AG04449 (cell line): Measurements from ENCODE around the gene ZFP64.

Experiments
- CTCF ChIA-PET: fragments of 350-600 bp; formaldehyde crosslinking; extraction: SDS; loops from one replicate; lab custom pipeline; 2021; ENCODE audit warnings: antibody characterized with exemption; lab: Yijun Ruan, JAX
- POLR2A ChIA-PET: fragments of 400-600, 350-600 bp; formaldehyde crosslinking; extraction: SDS; loops from one replicate; lab custom pipeline; 2020; ENCODE audit warnings: antibody characterized with exemption, inconsistent platforms; lab: Yijun Ruan, JAX
- DNase-seq: peaks from one replicate; pipeline ENCODE4 v3.0.0-alpha.2; 2010; ENCODE audit warnings: low read depth, low spot score
- H3K4me3 ChIP-seq: 2 replicates; pipeline ENCODE4 v1.5.1; 2011; ENCODE audit warnings: low read depth, mild to moderate bottlenecking, control low read depth, low read length
- TF ChIP-seq, protein P1 (sequence below): IDR thresholded peaks from one replicate; pipeline ENCODE4 v1.5.1; 2011; ENCODE audit warnings: mild to moderate bottlenecking, moderate library complexity, low read length, control low read depth, inconsistent platforms; ENCODE audit not compliant: insufficient read depth; ENCODE audit errors: missing control alignments

Gene ZFP64

DNA sequence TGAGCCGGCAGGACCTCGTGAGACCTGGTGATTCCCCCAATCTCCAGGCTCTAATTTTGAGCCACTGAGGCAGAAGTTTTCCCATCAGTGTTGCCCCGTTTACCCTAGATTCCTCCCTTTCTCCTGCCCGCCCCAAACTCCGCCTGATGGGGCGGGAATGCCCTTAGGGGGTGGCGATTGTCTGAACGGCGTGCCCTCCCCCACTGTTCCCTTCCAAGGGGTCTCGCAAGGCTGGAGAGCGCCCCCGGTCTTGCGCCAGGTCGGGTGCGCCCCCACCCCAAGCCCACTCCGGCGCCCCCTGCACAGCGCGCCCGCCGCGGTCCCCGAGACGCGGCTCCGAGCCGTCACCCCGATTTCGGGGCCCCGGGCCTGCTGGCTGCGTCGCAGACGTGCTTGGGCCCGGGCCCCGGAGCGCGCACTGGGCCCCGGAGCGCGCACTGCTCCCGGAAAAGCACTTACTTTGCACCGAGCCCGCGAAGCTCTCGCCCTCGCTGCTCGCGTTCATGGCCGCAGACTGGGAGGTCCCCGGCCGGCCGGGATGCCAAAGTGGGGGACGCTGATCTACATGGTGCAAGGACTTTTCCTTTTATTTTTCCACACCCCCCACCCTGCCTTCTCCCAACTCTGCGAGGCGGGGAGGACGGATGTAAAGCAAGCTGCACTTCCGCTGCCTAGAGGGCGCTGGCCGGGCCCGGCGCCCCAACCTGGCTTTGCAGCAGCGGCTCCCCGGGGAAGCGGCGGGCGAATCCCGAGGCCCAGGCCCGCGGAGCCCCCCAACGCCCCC, at the start of gene ZFP64:
Gene ZFP64 (minus strand): TSS at position 648 of the 784 bp plus-strand sequence. CDS start 143 bp downstream, at position 505.
- peak; percentile 26 for DNase-seq
- peak within 1 kb of the TSS; percentile 83 for H3K4me3 ChIP-seq
- ChIA-PET POLR2A (interaction anchor here (0.6 kb wide), 1 partner anchor 10 kb away, joined by 3 read pairs; no protein-coding TSS in a partner anchor), CTCF (interaction anchor here (0.8 to 1.7 kb wide), 10 partner anchors 9 to 54 kb away, joined by 3 to 7 read pairs (median 3); no protein-coding TSS in a partner anchor)
- TF ChIP-seq, protein P1, sequence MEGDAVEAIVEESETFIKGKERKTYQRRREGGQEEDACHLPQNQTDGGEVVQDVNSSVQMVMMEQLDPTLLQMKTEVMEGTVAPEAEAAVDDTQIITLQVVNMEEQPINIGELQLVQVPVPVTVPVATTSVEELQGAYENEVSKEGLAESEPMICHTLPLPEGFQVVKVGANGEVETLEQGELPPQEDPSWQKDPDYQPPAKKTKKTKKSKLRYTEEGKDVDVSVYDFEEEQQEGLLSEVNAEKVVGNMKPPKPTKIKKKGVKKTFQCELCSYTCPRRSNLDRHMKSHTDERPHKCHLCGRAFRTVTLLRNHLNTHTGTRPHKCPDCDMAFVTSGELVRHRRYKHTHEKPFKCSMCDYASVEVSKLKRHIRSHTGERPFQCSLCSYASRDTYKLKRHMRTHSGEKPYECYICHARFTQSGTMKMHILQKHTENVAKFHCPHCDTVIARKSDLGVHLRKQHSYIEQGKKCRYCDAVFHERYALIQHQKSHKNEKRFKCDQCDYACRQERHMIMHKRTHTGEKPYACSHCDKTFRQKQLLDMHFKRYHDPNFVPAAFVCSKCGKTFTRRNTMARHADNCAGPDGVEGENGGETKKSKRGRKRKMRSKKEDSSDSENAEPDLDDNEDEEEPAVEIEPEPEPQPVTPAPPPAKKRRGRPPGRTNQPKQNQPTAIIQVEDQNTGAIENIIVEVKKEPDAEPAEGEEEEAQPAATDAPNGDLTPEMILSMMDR = peak; percentile 78

DNA sequence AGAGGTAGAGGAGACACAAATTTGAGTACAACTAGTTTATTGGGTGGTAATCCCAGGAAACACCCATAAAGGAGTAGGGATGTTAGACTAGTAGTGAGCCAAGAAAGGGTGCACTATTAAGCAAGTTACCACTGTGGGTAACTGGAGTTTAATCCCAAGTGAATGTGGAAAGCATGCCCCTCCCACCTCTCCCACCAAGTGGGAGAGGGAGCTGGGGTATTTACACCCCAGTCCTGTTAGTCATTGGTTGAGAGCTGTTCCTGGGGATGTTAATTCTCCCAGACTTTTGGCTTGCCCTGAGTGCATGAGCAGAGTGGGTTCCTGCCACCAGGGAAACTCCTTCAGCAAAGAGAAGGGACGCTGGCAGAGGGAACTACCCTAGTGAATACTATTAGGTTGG, 49.2 kb upstream of the ZFP64 start:
- DNase-seq = no peak
- ChIA-PET POLR2A (no interaction called here), CTCF (interaction anchor here (4.2 kb wide), 1 partner anchor 1306 kb away, joined by 16 read pairs; no protein-coding TSS in a partner anchor)
- TF ChIP-seq, protein P1 = no peak
- H3K4me3 ChIP-seq = no peak overlapping the region

- DNase-seq = no peak
- no peak overlapping the region for H3K4me3 ChIP-seq
- POLR2A ChIA-PET = no interaction called here
- CTCF ChIA-PET = interaction anchor here (0.9 kb wide), 1 partner anchor 9 kb away, joined by 3 read pairs; no protein-coding TSS in a partner anchor
- TF ChIP-seq, protein P1 = no peak
Observed at GRCh38 chr20:52239102-52239501, 47.5 kb upstream of the ZFP64 start.

DNA sequence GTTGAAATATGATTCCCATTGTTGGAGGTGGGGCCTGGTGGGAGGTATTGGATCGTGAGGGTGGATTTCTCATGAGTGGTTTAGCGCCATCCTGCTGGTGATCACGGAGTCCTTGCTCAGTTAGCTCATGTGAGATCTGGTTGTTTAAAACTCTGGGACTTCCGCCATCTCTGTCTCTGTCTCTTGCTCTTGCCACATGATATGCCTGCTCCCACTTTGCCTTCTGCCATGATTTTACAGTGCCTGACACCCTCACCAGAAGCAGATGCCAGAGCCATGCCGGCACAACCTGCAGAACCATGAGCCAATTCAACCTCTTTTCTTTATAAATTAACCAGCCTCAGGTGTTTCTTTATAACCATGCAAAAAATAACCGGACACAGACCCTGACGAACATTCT, 44.7 kb upstream of the ZFP64 start:
- POLR2A ChIA-PET = no interaction called here
- no peak for DNase-seq
- H3K4me3 ChIP-seq = no peak overlapping the region
- TF ChIP-seq, protein P1 = no peak
- CTCF ChIA-PET = no interaction called here

DNA sequence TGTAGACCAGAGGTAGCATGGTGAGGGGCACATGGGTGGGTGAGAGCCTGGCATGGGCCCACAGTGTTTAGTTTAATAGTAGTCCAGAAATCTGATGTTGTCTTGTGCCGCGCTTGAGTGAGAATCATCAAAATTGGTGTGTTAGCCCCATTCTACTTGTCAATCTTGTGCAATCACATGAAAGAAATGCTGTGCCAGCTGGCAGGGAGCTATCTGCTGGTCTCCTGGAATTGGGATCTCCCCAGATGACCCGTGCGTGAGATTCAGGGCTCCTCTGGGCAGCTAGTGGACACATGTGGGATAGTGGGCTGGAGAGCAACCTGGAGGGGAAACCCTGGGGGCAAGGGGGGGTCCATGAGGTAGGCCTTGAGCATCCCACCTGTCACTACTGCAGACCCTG, 43.5 kb upstream of the ZFP64 start:
- no peak for DNase-seq
- H3K4me3 ChIP-seq = no peak overlapping the region
- CTCF ChIA-PET = no interaction called here
- POLR2A ChIA-PET = no interaction called here
- TF ChIP-seq, protein P1 = no peak

GRCh38 chr20:52234302-52235045, 42.9 kb upstream of the ZFP64 start:
- POLR2A ChIA-PET = no interaction called here
- CTCF ChIA-PET = interaction anchor here (1.3 kb wide), 1 partner anchor 8 kb away, joined by 3 read pairs; no protein-coding TSS in a partner anchor
- no peak for DNase-seq
- TF ChIP-seq, protein P1 = no peak
- no peak overlapping the region for H3K4me3 ChIP-seq
